HFFc6 (cell line): ENCODE results near the gene GFRA1. TPM values are rescaled to one million over a fixed set of nuclear protein-coding genes. Genes with fewer than 3 reads are reported as not detected.
"Not testable (repeated sequence)": the region's sequence is repeated elsewhere in the genome, so short reads cannot be mapped to it uniquely, and the experiment has no call there.

ENCODE experiments used
- DNase-seq: peaks from one replicate; pipeline ENCODE4 v3.0.0-alpha.2; 2018
- H3K27ac Mint-ChIP-seq: 2 replicates; pipeline ENCODE4 v1.8.0; 2020; ENCODE audit warnings: mild to moderate bottlenecking, mixed read lengths
- H3K27me3 Mint-ChIP-seq: 2 replicates; pipeline ENCODE4 v1.8.0; 2021; ENCODE audit warnings: mild to moderate bottlenecking, moderate library complexity, mixed read lengths; ENCODE audit not compliant: insufficient read depth
- H3K36me3 Mint-ChIP-seq: 2 replicates; pipeline ENCODE4 v1.8.0; 2021; ENCODE audit warnings: low read depth, mixed read lengths
- H3K4me1 Mint-ChIP-seq: 2 replicates; pipeline ENCODE4 v1.8.0; 2020; ENCODE audit warnings: low read depth, mixed read lengths
- H3K4me3 Mint-ChIP-seq: 2 replicates; pipeline ENCODE4 v1.8.0; 2020; ENCODE audit warnings: mild to moderate bottlenecking, moderate library complexity, mixed read lengths
- H3K9me3 Mint-ChIP-seq: 2 replicates; pipeline ENCODE4 v1.8.0; 2020; ENCODE audit warnings: mild to moderate bottlenecking, mixed read lengths
- CTCF ChIP-seq: fragments of 200-600 bp; sonication (generic); IDR thresholded peaks from 2 replicates; pipeline ENCODE4 v1.5.0; 2021; ENCODE audit warnings: antibody characterized with exemption, mild to moderate bottlenecking
- total RNA-seq, 6 experiments: library from RNA; stranded (reverse); fragmentation: NEBNext Ultra II Directional; extraction: Animal tissue kit (Norgen Biotek cat#: 25700); gene quantifications; 2 replicates in 1 of 6; 3 replicates in 5 of 6; pipeline ENCODE4 v1.2.3, GENCODE V29; 2021

GFRA1 gene
- total RNA-seq, 6 experiments from 2014 or later, result 7.3 to 17.2 (median 15.9) TPM

GRCh38 chr10:116168329-116168728, 104.7 kb downstream of the GFRA1 start:
- 0 out of 2 replicates have a peak, but pooled peaks cover 4% of the 10 kb centered on the region for H3K9me3 Mint-ChIP-seq
- H3K4me1 Mint-ChIP-seq, result peaks cover 22% of the 10 kb centered on the region
- TF ChIP-seq CTCF, result no peak
- H3K4me3 Mint-ChIP-seq, result no peak overlapping the region
- no peak overlapping the region for H3K27ac Mint-ChIP-seq
- no peaks in the 10 kb centered on the region for H3K36me3 Mint-ChIP-seq
- H3K27me3 Mint-ChIP-seq, result no peaks in the 10 kb centered on the region; the same call in 1 of the 2 replicates
- DNase-seq, result no peak

- H3K4me3 Mint-ChIP-seq, H3K36me3 Mint-ChIP-seq, H3K27ac Mint-ChIP-seq, H3K27me3 Mint-ChIP-seq, H3K9me3 Mint-ChIP-seq, DNase-seq: not testable (repeated sequence)
- H3K4me1 Mint-ChIP-seq, result peaks cover 14% of the 10 kb centered on the region
These were observed 107.1 kb downstream of the GFRA1 start for GRCh38 chr10:116165941-116166340.

DNA sequence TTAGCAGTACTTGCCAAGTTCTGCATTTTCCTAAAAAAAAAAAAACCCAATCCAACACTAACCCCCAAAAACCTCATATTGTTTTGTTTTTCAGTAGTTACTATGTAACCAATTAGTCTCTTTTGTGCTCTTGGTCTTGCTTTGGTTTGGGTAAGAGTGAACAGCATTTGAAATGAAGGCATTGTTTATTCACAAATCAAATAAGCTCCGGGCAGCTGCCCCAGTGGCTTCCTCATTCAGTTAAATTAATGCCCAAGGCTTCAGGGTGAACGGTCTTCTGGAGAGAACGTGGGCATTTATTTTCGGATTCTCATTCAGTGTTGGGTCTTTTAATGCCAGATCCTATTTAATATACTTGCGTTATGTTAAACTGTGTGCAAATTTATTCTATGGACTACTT, 108.7 kb downstream of the GFRA1 start:
- H3K27ac Mint-ChIP-seq, result no peak overlapping the region
- TF ChIP-seq CTCF, result no peak
- no peaks in the 10 kb centered on the region for H3K36me3 Mint-ChIP-seq
- peaks cover 13% of the 10 kb centered on the region for H3K4me1 Mint-ChIP-seq
- no peak for DNase-seq
- no peaks in the 10 kb centered on the region; the same call in none of the 2 replicates for H3K27me3 Mint-ChIP-seq
- H3K4me3 Mint-ChIP-seq, result no peak overlapping the region
- H3K9me3 Mint-ChIP-seq, result 0 out of 2 replicates have a peak, but pooled peaks cover 4% of the 10 kb centered on the region

- peaks cover 13% of the 10 kb centered on the region for H3K4me1 Mint-ChIP-seq
These were observed 109.5 kb downstream of the GFRA1 start for GRCh38 chr10:116163333-116164131.

GRCh38 chr10:116162851-116163250, 110.2 kb downstream of the GFRA1 start:
- Mint-ChIP-seq H3K4me3 (no peak overlapping the region), H3K36me3 (no peaks in the 10 kb centered on the region), H3K27me3 (no peaks in the 10 kb centered on the region; the same call in none of the 2 replicates), H3K9me3 (0 out of 2 replicates have a peak, but pooled peaks cover 4% of the 10 kb centered on the region), H3K27ac (no peak overlapping the region), H3K4me1 (peaks cover 13% of the 10 kb centered on the region)
- TF ChIP-seq CTCF, result no peak
- DNase-seq, result no peak

More at GRCh38 chr10:116163333-116164131, 109.5 kb downstream of the GFRA1 start:
- no peak overlapping the region for H3K4me3 Mint-ChIP-seq
- H3K27me3 Mint-ChIP-seq, result no peaks in the 10 kb centered on the region; the same call in none of the 2 replicates
- no peak for DNase-seq
- H3K9me3 Mint-ChIP-seq, result 0 out of 2 replicates have a peak, but pooled peaks cover 4% of the 10 kb centered on the region
- no peak for TF ChIP-seq CTCF
- no peak overlapping the region for H3K27ac Mint-ChIP-seq
- H3K36me3 Mint-ChIP-seq, result no peaks in the 10 kb centered on the region

DNA sequence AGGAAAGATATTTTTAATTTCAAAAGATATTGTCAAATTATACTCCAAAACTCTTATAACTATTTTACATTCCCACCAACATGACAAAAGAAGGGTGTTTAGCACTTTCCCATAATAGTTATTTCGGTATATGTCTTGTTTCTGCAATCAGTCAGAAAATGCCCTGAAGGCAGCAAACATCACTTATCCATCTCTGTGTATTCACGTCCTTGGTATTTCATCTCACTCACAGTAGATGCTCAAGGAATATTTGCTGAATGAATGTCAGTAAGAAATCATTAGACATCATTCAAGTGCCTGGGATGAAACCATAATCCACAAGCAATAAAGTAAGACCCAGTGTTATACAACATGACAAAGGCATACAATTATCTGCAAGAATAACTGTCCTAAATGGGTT, 112.7 kb downstream of the GFRA1 start:
- Mint-ChIP-seq H3K27ac (no peak overlapping the region), H3K27me3 (no peaks in the 10 kb centered on the region; the same call in 1 of the 2 replicates), H3K36me3 (no peaks in the 10 kb centered on the region), H3K4me1 (peaks cover 13% of the 10 kb centered on the region), H3K4me3 (no peak overlapping the region), H3K9me3 (no peaks in the 10 kb centered on the region)
- TF ChIP-seq CTCF, result no peak
- peak; percentile 58 for DNase-seq
